Measurements from ENCODE around the gene MYO1H.

DNA sequence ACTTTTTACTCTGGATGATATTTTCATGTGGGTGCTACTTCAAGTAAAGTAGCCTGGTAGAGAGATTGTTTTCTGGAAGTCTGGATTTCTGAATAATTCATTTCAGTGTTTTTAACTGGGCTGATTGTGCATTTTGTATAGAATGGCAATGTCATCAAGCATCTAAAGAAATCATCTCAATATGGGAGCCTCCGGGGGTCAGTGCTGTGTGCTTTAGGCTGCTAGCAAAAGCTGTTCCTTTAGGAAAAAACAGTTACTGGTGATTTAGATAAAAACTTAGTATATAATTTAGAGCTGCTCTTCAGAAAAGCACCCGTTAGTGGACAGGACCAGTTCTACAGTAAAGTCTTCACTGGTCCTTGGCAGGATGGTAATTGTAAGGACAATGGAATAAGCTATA is 134.8 kb downstream of the MYO1H start:
- TF ChIP-seq POLR2A (IDR thresholded peaks at IDR 0.05) (no peak), CTCF (IDR thresholded peaks at IDR 0.05) (no peak)

Data from uterus (tissue), 2 donors.